Transverse colon (tissue), 4 donors: ENCODE results near the gene SPATA13. TPM values are rescaled to one million over a fixed set of nuclear protein-coding genes. Genes with fewer than 3 reads are reported as not detected.

ENCODE experiments used
- DNase-seq: peaks from one replicate; pipeline ENCODE4 v3.0.0-alpha.2; 2019
- H3K27ac ChIP-seq, 4 donors: fragments of 200-600 bp; sonication (generic); 2 replicates each; pipeline ENCODE4 v1.5.1; 2016 to 2018; ENCODE audit warnings: inconsistent platforms in 4 of 4
- H3K27me3 ChIP-seq: fragments of 200-600 bp; sonication (generic); 2 replicates; pipeline ENCODE4 v1.5.1; 2017; ENCODE audit warnings: inconsistent platforms
- H3K36me3 ChIP-seq, 4 donors: fragments of 200-600 bp; sonication (generic); 2 replicates each; pipeline ENCODE4 v1.5.1; 2017 to 2019; ENCODE audit warnings: inconsistent platforms in 4 of 4
- H3K4me1 ChIP-seq, 4 donors: fragments of 200-600 bp; sonication (generic); 2 replicates each; pipeline ENCODE4 v1.5.1; 2017 to 2020; ENCODE audit warnings: inconsistent platforms in 4 of 4
- H3K4me3 ChIP-seq, 4 donors: fragments of 200-600 bp; sonication (generic); 1 replicate in 1 of 4; 2 replicates in 3 of 4; pipeline versions ENCODE4 v1.5.1 to v1.6.1; 2017 to 2019; ENCODE audit warnings: inconsistent platforms in 4 of 4
- H3K9me3 ChIP-seq, 2 donors: fragments of 200-600 bp; sonication (generic); 2 replicates each; pipeline ENCODE4 v1.5.1; 2017 to 2019; ENCODE audit warnings: inconsistent platforms in 2 of 2
- EP300 ChIP-seq: sonication (generic); formaldehyde crosslinking; IDR thresholded peaks from one replicate; pipeline ENCODE4 v1.6.1; 2017; ENCODE audit warnings: antibody characterized with exemption, low read depth
- POLR2A ChIP-seq: fragments of 450-650 bp; IDR thresholded peaks from one replicate; pipeline ENCODE4 v1.6.1; 2016; ENCODE audit warnings: antibody characterized with exemption, mild to moderate bottlenecking, moderate library complexity
- POLR2AphosphoS5 ChIP-seq, 3 donors: sonication (generic); formaldehyde crosslinking; IDR thresholded peaks; one replicate each; pipeline ENCODE4 v1.6.1; 2016; ENCODE audit warnings: antibody characterized with exemption in 3 of 3
- WGBS, 2 donors: methylation state at CpG; one replicate each; pipeline ENCODE4 v1.1.5; 2018; ENCODE audit warnings: low coverage in 1 of 2; 5-methylcytosine and 5-hydroxymethylcytosine counted together
- in situ Hi-C, 4 donors: fragments of 200-750 bp; cut with MboI; loops; one replicate each; pipeline versions ENCODE4 v1.15.0 to v1.15.1; 2017; ENCODE audit warnings: low sequenced_read_pairs in 3 of 4, low pct_ligation_motif_present in 1 of 4, low pct_unique_long_range_greater_than_20kb in 1 of 4
- intact Hi-C: fragments of 100-400 bp; cut with DNase I; formaldehyde crosslinking; loops from one replicate; pipeline ENCODE4 v1.15.1; 2023; ENCODE audit warnings: low total_unique reads
- total RNA-seq, 4 donors: library from RNA; depleted of rRNA; stranded (reverse); fragments of >200 nt; gene quantifications; one replicate each; pipeline ENCODE4 v1.1.0, GENCODE V29; 2016
- TF ChIP-seq, protein P1 (sequence below), 5 experiments: fragments of 200-600 bp in 3 of 5; fragments of 450-650 bp in 2 of 5; sonication (generic) in 3 of 5; IDR thresholded peaks; 1 replicate in 2 of 5; 2 replicates in 3 of 5; pipeline ENCODE4 v1.5.1; 2016 to 2017; ENCODE audit warnings: antibody characterized with exemption in 5 of 5, inconsistent platforms in 3 of 5, mild to moderate bottlenecking in 2 of 5, moderate library complexity in 1 of 5

Gene SPATA13
- total RNA-seq, 4 donors from 2014 or later, result 85.1 to 612 (median 228) TPM

DNA sequence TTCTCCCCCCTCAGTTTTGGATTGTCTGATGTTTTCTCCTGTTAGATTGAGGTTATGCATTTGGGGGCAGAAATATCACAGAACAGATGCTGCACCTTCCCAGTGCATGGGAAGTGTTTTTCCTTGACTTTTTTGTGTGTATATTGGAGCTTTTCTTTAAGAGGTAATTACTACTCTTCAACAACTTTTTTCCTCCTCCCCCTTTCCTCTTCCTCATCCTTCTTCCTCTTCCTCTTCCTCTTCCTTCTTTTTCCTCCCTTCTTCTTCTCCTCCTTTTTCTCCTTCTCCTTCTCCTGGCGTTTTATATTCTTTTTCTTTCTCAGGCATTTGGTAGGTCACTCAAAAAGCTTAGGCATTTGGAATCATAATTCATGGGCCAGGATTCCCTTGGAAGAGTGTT, 18.1 kb upstream of the SPATA13 start:
- TF ChIP-seq POLR2AphosphoS5 (IDR thresholded peaks at IDR 0.05), result no peak
- TF ChIP-seq, protein P1, sequence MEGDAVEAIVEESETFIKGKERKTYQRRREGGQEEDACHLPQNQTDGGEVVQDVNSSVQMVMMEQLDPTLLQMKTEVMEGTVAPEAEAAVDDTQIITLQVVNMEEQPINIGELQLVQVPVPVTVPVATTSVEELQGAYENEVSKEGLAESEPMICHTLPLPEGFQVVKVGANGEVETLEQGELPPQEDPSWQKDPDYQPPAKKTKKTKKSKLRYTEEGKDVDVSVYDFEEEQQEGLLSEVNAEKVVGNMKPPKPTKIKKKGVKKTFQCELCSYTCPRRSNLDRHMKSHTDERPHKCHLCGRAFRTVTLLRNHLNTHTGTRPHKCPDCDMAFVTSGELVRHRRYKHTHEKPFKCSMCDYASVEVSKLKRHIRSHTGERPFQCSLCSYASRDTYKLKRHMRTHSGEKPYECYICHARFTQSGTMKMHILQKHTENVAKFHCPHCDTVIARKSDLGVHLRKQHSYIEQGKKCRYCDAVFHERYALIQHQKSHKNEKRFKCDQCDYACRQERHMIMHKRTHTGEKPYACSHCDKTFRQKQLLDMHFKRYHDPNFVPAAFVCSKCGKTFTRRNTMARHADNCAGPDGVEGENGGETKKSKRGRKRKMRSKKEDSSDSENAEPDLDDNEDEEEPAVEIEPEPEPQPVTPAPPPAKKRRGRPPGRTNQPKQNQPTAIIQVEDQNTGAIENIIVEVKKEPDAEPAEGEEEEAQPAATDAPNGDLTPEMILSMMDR (IDR thresholded peaks at IDR 0.05), result no peak
- no peak for TF ChIP-seq POLR2A
- TF ChIP-seq EP300, result no peak
- Histone ChIP-seq H3K4me3 (no peak overlapping the region), H3K27me3 (no peaks in the 10 kb centered on the region), H3K27ac (no peak overlapping the region), H3K36me3 (no peaks in the 10 kb centered on the region), H3K4me1 (peaks cover 0 to 4% (median 0%) of the 10 kb centered on the region in 4 donors), H3K9me3 (no peaks in the 10 kb centered on the region)
- in situ Hi-C loops, result no loop called here
- intact Hi-C loops, result no loop called here
- no peak for DNase-seq
- 67 to 71% methylated on average over 1 of the region's 1 CpG for WGBS, 2 donors

DNA sequence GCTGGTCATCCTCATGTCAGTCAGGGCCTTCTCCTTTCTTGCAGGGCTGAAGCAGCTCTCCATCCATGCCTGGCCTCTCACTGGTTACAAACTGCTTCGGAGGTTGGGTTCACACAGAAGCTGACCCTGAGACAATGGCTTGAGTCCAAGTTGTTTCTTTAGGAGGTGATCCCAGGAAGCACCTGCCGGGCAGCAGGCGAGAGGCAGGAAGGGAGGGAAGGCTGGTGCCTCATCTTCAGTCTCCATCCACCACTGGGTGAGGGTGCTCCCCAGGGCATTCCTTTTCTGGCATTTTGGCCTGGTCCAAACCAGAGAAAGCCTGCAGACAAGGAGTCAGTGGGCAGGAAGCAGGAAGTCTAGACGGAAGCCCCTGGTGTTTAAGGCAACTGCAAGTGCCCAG, 17.6 kb upstream of the SPATA13 start:
- Histone ChIP-seq H3K4me3 (no peak overlapping the region), H3K4me1 (peaks cover 0 to 9% (median under 1%) of the 10 kb centered on the region in 4 donors), H3K27ac (no peak overlapping the region), H3K9me3 (no peaks in the 10 kb centered on the region), H3K36me3 (no peaks in the 10 kb centered on the region), H3K27me3 (no peaks in the 10 kb centered on the region)
- in situ Hi-C loops (no loop called here), intact Hi-C loops (no loop called here)
- WGBS, 2 donors, result 49 to 75% methylated on average over 1 to 4 of the region's 4 CpGs
- TF ChIP-seq, protein P1 (IDR thresholded peaks at IDR 0.05), result no peak
- TF ChIP-seq EP300 (no peak), POLR2A (no peak), POLR2AphosphoS5 (IDR thresholded peaks at IDR 0.05) (no peak)
- no peak for DNase-seq

DNA sequence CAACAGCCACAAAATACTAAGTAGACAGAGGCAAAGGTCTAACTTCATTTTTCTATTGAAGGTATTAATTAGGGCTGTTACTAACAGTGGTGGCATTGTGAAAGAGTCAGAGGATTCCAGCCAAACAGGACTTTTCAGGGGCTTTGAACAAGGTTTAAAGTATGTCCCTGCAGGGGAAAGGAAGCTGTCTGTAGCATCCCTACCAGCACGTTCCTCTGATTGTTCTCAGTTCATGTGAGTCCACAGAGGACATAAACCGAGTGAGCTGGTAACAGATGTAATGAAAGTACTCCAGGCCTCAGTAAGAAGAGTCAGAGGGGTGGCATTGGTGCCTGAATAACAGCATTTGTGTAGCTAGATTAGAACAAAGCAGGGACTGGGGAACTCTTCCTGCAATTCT, 15.3 kb upstream of the SPATA13 start:
- TF ChIP-seq, protein P1 (IDR thresholded peaks at IDR 0.05), result no peak
- TF ChIP-seq POLR2A, result no peak
- H3K4me1 ChIP-seq, result peaks cover 0 to 22% (median 8%) of the 10 kb centered on the region in 4 donors
- in situ Hi-C loops, result no loop called here
- no peaks in the 10 kb centered on the region for H3K27me3 ChIP-seq
- no peak overlapping the region for H3K27ac ChIP-seq
- 69 to 77% methylated on average over 2 of the region's 2 CpGs for WGBS, 2 donors
- H3K9me3 ChIP-seq, result no peaks in the 10 kb centered on the region
- H3K4me3 ChIP-seq, result no peak overlapping the region
- no peak for DNase-seq
- H3K36me3 ChIP-seq, result no peaks in the 10 kb centered on the region
- intact Hi-C loops, result no loop called here

GRCh38 chr13:24145674-24146073, 14.8 kb upstream of the SPATA13 start:
- intact Hi-C loops (no loop called here), in situ Hi-C loops (no loop called here)
- no peak for DNase-seq
- Histone ChIP-seq H3K4me1 (peaks cover 0 to 22% (median 8%) of the 10 kb centered on the region in 4 donors), H3K9me3 (no peaks in the 10 kb centered on the region), H3K36me3 (no peaks in the 10 kb centered on the region), H3K4me3 (no peak overlapping the region), H3K27me3 (no peaks in the 10 kb centered on the region), H3K27ac (no peak overlapping the region)
- TF ChIP-seq EP300, result no peak
- TF ChIP-seq, protein P1 (IDR thresholded peaks at IDR 0.05), result no peak
- no peak for TF ChIP-seq POLR2A
- TF ChIP-seq POLR2AphosphoS5 (IDR thresholded peaks at IDR 0.05), result no peak
- WGBS, 2 donors, result 84% methylated on average over 6 to 7 of the region's 7 CpGs
